ENCODE results near the gene ARHGEF4.

DNA sequence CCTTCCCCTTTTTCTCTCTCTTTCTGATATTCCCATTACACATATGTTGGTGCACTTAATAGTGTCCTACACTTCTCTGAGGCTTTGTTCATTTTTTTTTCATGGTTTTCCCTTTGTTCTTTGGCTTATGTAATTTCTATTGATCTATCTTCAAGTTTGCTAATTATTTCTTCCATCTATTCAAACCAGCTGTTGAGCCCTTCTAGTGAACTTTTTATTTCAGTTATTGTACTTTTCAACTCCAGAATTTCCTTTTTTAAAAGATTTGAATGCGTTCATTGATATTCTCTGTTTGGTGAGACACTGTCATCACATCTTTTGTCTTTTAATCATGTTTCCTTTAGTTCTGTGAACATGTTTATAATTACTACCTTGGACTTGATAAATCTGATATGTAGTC lies 118.2 kb downstream of the ARHGEF4 start:
- TF ChIP-seq, protein P1, sequence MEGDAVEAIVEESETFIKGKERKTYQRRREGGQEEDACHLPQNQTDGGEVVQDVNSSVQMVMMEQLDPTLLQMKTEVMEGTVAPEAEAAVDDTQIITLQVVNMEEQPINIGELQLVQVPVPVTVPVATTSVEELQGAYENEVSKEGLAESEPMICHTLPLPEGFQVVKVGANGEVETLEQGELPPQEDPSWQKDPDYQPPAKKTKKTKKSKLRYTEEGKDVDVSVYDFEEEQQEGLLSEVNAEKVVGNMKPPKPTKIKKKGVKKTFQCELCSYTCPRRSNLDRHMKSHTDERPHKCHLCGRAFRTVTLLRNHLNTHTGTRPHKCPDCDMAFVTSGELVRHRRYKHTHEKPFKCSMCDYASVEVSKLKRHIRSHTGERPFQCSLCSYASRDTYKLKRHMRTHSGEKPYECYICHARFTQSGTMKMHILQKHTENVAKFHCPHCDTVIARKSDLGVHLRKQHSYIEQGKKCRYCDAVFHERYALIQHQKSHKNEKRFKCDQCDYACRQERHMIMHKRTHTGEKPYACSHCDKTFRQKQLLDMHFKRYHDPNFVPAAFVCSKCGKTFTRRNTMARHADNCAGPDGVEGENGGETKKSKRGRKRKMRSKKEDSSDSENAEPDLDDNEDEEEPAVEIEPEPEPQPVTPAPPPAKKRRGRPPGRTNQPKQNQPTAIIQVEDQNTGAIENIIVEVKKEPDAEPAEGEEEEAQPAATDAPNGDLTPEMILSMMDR (IDR thresholded peaks at IDR 0.05), result no peak
- TF ChIP-seq POLR2A (IDR thresholded peaks at IDR 0.05; ENCODE audit: low read depth), result no peak
- TF ChIP-seq POLR2AphosphoS5 (IDR thresholded peaks at IDR 0.05), result no peak
